Measurements from ENCODE around the gene TRAM2.

Gene TRAM2

DNA sequence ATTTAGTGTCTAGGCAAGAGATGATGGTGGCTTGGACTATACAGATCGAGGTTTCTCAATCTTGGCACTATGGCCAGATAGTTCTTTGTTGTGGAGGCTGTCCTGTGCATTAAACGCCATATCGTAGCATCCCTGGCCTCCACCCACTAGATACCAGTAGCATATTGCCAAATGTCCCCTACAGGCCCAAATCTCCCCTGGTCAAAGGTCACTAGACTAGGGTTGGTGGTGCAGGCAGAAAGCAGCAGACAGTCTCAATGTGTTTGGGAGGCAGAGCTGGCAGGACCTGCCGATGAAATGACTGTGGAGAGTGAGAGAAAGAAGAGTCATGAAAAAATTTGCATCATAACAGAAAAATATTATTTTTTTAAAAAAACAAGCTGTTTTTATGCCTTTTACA, 63.0 kb downstream of the TRAM2 start:
- peak in 1 of 10 donors; percentile 60 for DNase-seq
- intact Hi-C loops (cut with DNase I), result no loop called here

GRCh38 chr6:52513464-52513863, 63.4 kb downstream of the TRAM2 start:
- DNase-seq, result peak in 1 of 10 donors; percentile 61
- intact Hi-C loops (cut with DNase I), result no loop called here

- DNase-seq, result peak in 1 of 10 donors; percentile 71
- intact Hi-C loops (cut with DNase I), result no loop called here
These were observed 64.7 kb downstream of the TRAM2 start for GRCh38 chr6:52512199-52512598.

- intact Hi-C loops (cut with DNase I), result no loop called here
- peak in 1 of 10 donors; percentile 67 for DNase-seq
These were observed 65.2 kb downstream of the TRAM2 start for GRCh38 chr6:52511572-52512151.

DNA sequence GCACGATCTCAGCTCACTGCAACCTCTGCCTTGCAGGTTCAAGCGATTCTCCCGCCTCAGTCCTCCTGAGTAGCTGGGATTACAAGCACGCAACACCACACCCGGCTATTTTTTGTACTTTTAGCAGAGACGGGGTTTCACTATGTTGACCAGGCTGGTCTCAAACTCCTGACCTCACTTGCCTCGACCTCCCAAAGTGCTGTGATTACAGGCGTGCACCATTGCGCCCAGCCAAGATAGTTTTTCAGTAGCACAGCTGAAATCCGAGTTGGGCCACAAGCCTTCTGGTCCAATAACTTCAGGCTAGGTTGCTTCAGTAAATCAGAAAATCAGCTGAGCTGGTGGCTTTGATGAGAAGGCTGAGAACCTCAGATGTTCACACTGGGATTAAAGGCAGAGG, 65.7 kb downstream of the TRAM2 start:
- intact Hi-C loops (cut with DNase I), result no loop called here
- DNase-seq, result peak in 1 of 10 donors; percentile 9

DNA sequence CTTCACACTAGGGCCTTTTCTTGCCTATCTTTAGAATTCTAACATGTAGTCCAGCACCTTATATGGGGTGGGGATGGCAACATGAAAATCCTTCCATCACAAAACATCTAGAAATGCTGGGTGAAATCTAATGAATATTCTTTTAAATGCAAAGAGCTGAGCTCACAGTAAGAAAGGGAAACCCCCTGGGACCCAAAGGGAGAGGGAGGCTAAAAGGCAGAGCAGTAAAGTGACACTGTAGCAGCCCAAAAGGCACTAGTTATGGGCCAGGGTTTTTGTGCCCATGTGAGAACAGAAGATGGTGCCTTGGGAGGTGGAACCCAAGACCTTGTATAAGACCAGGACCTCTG, 66.7 kb downstream of the TRAM2 start:
- peak in 1 of 10 donors; percentile 24 for DNase-seq
- intact Hi-C loops (cut with DNase I), result no loop called here

- intact Hi-C loops (cut with DNase I), result no loop called here
- no peak for DNase-seq
These were observed 67.3 kb downstream of the TRAM2 start for GRCh38 chr6:52509281-52510212.

GRCh38 chr6:52508261-52508739, 68.6 kb downstream of the TRAM2 start:
- intact Hi-C loops (cut with DNase I), result no loop called here
- DNase-seq, result peak in 1 of 10 donors; percentile 70

DNA sequence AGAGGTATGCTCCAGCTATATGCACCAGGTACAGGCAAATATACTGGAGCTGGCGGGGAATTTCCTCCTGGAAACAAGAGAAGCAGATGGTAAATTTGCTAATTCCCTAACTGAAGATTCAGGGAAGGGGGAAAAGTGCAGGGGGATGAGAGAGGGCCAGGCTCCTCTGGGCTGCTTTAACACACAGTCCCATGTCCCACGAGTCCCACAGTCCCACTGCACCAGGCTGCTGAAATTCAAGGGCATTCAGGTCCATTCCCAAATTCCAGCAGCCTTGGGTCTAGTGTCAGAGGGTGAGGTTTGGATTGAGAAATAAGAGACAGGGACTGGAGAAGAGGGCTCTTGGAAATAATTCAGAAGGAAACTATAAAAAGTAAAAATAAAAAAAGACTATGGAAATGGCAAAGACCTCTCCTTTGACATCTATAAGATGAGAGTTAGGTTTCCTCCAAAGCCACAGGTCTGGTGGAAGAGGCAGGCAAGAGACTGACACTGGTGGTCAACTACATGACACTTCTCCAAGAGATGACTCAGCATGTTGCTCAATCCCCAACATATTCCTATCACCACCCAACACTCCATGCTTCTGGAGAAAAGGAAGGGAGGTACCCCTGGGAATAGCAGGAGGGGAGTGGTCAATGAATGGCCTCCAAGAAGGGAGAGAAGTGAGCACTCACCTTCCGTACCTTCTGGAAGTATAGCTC, 69.2 kb downstream of the TRAM2 start:
- intact Hi-C loops (cut with DNase I), result no loop called here
- DNase-seq, result no peak

DNA sequence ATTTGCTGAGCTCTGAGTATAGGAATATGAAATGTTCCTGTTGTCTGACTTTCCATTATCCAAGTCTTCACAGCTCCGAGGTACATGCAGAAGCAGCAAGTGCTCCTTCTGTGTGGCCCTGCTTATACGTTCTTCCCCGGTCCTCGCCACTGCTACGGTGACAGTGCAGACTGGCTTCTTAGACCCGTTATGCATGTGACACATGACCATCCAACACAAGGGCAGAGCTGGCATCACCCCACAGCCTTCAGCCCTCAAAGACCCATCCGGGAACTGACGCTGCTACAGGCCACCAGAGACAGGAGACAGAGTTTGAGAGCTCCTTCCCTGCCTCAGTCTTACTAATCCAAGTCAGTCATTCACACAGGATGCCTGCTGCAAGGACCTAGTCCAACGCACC, 70.4 kb downstream of the TRAM2 start:
- intact Hi-C loops (cut with DNase I), result no loop called here
- DNase-seq, result no peak

DNA sequence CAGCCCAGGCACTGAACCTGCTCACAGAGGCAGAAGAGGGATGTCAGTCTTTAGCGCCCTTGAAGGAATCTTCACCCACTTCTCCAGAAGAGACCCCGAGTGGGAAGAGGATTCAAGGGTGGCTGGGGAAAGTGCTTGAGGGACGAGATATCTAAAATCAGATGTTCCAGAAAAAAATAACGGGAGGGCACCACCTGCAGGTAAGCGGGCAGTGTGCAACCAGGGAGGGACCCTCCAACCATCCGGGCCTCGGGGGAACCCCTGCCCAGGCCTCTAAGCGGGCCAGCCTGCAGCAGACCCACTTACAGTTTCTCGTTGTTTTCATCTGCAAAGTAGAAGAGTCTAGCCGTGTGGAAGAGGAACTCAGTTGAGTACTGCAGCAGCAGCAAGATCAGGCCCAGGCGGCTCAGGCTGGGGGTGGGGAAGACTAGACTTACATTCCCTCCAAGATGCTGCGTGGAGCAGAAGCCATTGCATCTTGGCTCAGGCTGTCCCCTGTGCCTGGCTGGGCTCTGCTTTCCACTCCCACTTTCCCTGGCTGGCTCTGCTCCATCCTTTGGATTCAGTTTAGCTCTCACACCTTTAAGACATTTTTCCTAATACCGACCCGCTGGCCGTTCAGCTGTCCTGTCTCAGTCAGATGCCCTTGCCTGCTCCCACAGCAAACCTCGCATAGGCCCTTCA, 71.0 kb downstream of the TRAM2 start:
- intact Hi-C loops (cut with DNase I), result no loop called here
- peak in 2 of 10 donors; percentile 79 to 85 for DNase-seq

DNA sequence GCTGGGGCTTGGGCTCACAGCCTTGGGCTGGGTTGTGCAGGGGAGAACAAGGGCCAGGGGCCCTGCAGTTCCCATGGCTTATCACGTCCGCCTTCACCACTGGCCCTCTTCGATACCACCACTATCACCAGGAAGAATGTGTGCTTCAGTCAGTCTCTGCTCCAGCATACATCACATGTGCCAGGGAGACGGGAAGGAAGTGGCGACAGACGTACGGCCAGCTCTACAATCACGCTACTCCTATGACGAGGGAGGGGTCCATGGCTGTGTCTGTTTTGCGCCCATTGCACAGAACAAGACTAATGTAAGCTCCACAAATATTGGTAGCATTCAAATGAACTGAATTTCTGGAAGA, 72.1 kb downstream of the TRAM2 start:
- peak in 1 of 10 donors; percentile 79 for DNase-seq
- intact Hi-C loops (cut with DNase I), result no loop called here

DNA sequence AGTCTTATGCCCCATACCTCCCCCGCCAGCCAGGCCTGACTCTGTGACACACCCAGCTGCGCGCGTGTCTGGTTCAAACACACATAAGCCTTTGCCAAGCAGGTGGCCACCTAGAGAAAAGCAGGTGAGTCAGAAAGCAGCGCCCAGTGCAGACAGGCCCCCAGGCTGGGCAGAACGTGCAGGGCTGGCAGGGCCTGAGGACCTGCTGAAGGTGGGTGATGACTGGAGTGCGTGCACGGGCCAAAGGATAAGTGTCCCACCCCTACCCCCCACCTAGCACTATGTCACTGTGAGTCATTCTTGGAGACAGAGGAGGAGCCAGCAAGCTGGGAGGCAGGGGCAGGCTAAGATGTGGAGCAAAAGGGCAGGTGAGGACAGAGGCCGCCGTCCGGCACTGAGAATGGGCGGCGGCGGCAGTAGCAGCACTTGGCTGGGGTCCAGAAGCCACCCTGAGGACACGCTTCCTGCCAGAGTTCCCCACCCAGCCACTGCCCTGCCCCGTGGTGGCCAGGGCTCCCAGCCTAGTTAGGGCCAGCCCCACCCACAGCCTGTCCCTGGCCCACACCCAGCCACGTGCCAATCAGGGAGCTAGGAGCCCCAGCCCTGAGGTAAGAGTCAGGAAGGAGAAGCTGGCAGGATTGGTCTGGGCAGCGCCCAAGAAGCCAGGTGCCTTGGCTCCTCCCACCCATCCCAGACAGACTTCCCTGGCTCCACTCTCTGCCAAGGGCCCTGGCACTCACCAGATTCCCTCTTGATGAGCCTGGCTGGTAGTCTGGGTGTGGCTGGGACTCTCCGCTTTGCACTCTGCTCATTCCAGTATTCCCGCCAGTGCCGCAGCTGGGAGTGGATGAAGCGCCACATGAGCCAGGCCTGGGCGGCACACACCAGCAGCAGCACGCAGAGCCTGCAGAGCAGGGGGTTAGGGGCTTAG, 72.7 kb downstream of the TRAM2 start:
- peak in 1 of 10 donors; percentile 82 for DNase-seq
- intact Hi-C loops (cut with DNase I), result no loop called here

- intact Hi-C loops (cut with DNase I), result no loop called here
- DNase-seq, result peak in 1 of 10 donors; percentile 73
These were observed 73.5 kb downstream of the TRAM2 start for GRCh38 chr6:52503323-52503747.

DNA sequence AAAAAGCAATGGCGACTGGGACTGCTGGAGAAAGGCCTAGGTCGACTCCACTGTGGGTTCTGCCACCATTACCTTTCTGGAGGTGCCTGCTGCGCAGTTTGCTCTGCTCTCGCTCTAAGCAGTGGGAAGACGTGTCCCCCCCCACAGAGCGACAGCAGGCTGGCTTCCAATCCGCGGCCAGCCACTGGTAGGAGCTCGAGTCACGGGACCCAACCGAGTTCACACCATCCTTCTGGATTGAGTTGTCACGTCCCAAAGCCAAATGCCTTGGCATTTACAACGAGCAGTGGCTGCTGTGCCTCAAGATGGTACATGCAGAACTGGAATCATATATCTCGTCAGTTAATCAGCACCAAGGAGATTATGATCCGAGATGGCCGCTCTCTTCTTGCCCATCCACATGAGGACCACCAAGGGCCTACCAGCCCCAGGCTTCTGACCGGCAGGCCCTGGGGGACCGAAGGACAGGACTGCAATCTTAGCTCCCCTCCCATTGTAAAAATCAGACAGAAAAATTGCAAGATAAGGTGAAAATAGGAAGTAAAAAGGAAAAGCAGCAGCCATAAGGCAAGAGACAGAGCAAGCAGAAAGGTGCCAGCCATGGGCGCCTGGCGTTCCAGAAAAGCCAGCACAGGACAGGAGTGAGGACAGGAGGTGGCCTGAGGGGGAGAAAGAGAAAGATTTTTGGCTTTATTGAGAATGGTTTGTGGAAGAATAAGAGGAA, 74.4 kb downstream of the TRAM2 start:
- peak in 1 of 10 donors; percentile 70 for DNase-seq
- intact Hi-C loops (cut with DNase I), result no loop called here

DNA sequence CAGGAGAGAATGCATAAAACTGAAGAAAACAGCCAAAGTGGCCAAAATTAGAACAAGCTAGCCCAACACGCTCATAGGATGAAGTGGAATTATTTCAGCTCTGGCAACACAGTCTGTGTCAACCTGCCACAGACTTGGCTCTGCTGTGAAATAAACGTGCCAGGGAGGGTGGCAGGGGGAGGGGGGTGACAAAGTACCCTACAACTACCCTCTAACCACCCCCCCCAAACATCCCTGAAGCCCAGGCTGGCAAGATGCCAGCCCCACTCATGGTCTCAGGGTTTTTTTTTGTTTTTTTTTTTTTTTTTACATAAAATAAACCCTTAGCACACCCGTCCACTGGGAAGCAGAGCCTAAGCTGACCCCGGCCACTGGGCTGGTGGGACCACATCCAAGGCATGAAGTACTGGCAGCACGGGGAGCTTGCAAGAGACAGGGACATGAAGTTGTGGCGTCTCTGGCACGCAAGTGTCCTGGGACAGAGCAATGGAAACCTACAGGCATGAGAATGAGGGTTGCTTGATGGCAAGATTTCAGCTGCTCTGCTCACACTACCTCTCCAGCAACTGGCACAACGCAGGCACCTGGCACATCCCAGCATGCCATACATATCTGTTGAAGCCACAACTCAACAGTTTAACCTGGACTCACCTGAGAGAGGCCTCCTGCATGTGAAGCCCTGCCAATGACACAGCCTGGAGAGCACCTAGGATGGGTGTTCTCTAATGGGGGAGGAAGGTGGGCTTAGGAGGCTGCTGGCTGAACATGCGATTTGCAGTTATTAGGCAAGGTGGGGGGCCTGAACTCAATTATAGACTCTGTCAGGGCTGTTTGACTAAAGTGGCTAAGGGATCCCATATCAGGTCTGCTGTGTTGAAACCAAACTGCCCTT, 76.4 kb downstream of the TRAM2 start:
- intact Hi-C loops (cut with DNase I), result no loop called here
- DNase-seq, result peak in 1 of 10 donors; percentile 79

- DNase-seq, result peak in 1 of 10 donors; percentile 75
These were observed 77.1 kb downstream of the TRAM2 start for GRCh38 chr6:52499681-52500236.

GRCh38 chr6:52499026-52499425, 77.8 kb downstream of the TRAM2 start:
- intact Hi-C loops (cut with DNase I), result no loop called here
- DNase-seq, result no peak

More at GRCh38 chr6:52499681-52500236, 77.1 kb downstream of the TRAM2 start:
- intact Hi-C loops (cut with DNase I), result no loop called here

Data from posterior cingulate gyrus (tissue), 11 donors.